ENCODE results near the gene RBP5.

The RBP5 gene

GRCh38 chr12:7155471-7156034 is 26.9 kb upstream of the RBP5 start:
- H3K4me3 ChIP-seq (ENCODE audit: low read length), result no peak overlapping the region
- TF ChIP-seq, protein P1, sequence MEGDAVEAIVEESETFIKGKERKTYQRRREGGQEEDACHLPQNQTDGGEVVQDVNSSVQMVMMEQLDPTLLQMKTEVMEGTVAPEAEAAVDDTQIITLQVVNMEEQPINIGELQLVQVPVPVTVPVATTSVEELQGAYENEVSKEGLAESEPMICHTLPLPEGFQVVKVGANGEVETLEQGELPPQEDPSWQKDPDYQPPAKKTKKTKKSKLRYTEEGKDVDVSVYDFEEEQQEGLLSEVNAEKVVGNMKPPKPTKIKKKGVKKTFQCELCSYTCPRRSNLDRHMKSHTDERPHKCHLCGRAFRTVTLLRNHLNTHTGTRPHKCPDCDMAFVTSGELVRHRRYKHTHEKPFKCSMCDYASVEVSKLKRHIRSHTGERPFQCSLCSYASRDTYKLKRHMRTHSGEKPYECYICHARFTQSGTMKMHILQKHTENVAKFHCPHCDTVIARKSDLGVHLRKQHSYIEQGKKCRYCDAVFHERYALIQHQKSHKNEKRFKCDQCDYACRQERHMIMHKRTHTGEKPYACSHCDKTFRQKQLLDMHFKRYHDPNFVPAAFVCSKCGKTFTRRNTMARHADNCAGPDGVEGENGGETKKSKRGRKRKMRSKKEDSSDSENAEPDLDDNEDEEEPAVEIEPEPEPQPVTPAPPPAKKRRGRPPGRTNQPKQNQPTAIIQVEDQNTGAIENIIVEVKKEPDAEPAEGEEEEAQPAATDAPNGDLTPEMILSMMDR (conservative IDR thresholded peaks at IDR 0.05; ENCODE audit: low read length), result no peak
- DNase-seq (ENCODE audit: low read depth), result no peak

- TF ChIP-seq, protein P1 (conservative IDR thresholded peaks at IDR 0.05; ENCODE audit: low read length), result no peak
- DNase-seq (ENCODE audit: low read depth), result no peak
These were observed 26.3 kb upstream of the RBP5 start for GRCh38 chr12:7154901-7155470.

GRCh38 chr12:7154042-7154441 is 25.4 kb upstream of the RBP5 start:
- no peak overlapping the region for H3K4me3 ChIP-seq (ENCODE audit: low read length)
- TF ChIP-seq, protein P1 (conservative IDR thresholded peaks at IDR 0.05; ENCODE audit: low read length), result no peak
- DNase-seq (ENCODE audit: low read depth), result no peak

More at GRCh38 chr12:7154901-7155470, 26.3 kb upstream of the RBP5 start:
- H3K4me3 ChIP-seq (ENCODE audit: low read length), result no peak overlapping the region

DNA sequence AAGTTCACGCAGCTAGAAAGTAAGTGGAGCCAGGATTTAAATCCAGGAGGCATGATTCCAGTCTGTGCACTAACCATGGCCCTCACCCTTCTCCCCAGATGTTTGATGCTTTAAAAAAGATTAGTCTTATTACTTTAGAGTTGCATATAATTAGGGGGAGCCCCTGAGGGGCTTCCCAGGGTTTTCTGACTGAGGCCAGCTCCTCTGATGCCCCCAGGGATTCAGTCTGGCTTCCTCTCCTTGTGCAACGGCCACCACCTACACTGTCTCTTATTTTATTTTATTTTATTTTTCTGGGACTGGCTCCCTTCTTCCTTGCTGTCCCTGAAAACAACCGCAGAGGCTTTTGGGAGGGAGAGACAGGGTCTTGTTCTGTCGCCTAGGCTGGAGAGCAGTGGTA is 24.1 kb upstream of the RBP5 start:
- DNase-seq (ENCODE audit: low read depth), result no peak
- TF ChIP-seq, protein P1 (conservative IDR thresholded peaks at IDR 0.05; ENCODE audit: low read length), result no peak
- H3K4me3 ChIP-seq (ENCODE audit: low read length), result no peak overlapping the region

GRCh38 chr12:7151532-7151931 is 22.8 kb upstream of the RBP5 start:
- DNase-seq (ENCODE audit: low read depth), result no peak
- TF ChIP-seq, protein P1 (conservative IDR thresholded peaks at IDR 0.05; ENCODE audit: low read length), result no peak
- no peak overlapping the region for H3K4me3 ChIP-seq (ENCODE audit: low read length)

GRCh38 chr12:7150841-7151240 is 22.2 kb upstream of the RBP5 start:
- no peak for DNase-seq (ENCODE audit: low read depth)
- TF ChIP-seq, protein P1 (conservative IDR thresholded peaks at IDR 0.05; ENCODE audit: low read length), result no peak
- no peak overlapping the region for H3K4me3 ChIP-seq (ENCODE audit: low read length)

DNA sequence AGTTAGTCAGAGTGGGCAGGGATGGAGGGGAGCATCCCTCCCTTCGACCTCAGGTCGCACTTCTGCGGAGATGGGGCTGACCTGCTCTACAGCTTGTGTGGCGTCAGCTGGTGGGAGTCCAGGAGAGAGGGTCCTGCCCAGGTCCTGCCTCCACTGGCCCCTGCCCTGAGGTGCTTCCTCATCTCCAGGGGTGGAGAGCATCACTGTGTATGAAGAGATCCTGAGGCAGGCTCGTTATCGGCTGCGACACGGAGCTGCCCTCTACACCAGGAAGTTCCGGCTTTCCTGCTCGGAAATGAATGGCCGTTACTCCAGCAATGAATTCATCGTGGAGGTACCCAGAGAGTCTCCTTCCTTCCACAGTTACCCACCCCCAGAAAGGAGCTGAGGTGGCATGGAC is 21.7 kb upstream of the RBP5 start:
- TF ChIP-seq, protein P1 (conservative IDR thresholded peaks at IDR 0.05; ENCODE audit: low read length), result no peak
- DNase-seq (ENCODE audit: low read depth), result no peak
- no peak overlapping the region for H3K4me3 ChIP-seq (ENCODE audit: low read length)
